HCEC 1CT (cell line): ENCODE measurements around the gene HSPA1B.
"Not testable (repeated sequence)": the region's sequence is repeated elsewhere in the genome, so short reads cannot be mapped to it uniquely, and the experiment has no call there.

Experiments used
- DNase-seq: peaks from one replicate; pipeline ENCODE4 v3.0.0-alpha.2; 2017

The HSPA1B gene

GRCh38 chr6:31827286-31828079 lies at the start of gene HSPA1B:
TSS of gene HSPA1B (plus strand) at chr6:31827738. CDS start at chr6:31827951, 213 bp downstream.
- peak; percentile 100 for DNase-seq

DNA sequence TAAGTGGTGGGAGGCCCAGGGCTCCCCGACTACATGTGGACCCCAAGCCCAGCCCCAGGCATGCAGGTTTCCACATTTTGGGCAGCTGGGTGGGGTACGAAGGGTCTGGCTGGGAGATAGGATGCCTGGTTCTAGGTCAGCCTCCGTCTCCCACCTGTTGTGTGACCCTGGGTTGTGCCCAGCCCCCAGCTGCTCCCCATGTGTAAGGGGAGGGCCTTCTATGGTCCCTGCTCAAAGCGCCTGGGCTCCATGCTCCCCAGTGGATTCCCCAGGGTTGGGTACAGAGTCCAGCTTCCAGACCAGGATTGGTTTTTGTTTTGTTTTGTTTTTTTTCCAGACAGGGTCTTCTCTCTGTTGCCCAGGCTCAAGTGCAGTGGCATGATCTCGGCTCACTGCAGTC lies 49.3 kb upstream of the HSPA1B start:
- no peak for DNase-seq

- no peak for DNase-seq
These were observed 48.3 kb upstream of the HSPA1B start for GRCh38 chr6:31778999-31779885.

- DNase-seq, result no peak
These were observed 47.6 kb upstream of the HSPA1B start for GRCh38 chr6:31779908-31780307.

- no peak for DNase-seq
These were observed 46.9 kb upstream of the HSPA1B start for GRCh38 chr6:31780507-31781243.

GRCh38 chr6:31781244-31782125 lies 46.1 kb upstream of the HSPA1B start:
- no peak for DNase-seq

GRCh38 chr6:31782126-31782855 lies 45.2 kb upstream of the HSPA1B start:
- no peak for DNase-seq

- no peak for DNase-seq
These were observed 43.2 kb upstream of the HSPA1B start for GRCh38 chr6:31784098-31784925.

GRCh38 chr6:31785475-31785874 lies 42.1 kb upstream of the HSPA1B start:
- no peak for DNase-seq

DNA sequence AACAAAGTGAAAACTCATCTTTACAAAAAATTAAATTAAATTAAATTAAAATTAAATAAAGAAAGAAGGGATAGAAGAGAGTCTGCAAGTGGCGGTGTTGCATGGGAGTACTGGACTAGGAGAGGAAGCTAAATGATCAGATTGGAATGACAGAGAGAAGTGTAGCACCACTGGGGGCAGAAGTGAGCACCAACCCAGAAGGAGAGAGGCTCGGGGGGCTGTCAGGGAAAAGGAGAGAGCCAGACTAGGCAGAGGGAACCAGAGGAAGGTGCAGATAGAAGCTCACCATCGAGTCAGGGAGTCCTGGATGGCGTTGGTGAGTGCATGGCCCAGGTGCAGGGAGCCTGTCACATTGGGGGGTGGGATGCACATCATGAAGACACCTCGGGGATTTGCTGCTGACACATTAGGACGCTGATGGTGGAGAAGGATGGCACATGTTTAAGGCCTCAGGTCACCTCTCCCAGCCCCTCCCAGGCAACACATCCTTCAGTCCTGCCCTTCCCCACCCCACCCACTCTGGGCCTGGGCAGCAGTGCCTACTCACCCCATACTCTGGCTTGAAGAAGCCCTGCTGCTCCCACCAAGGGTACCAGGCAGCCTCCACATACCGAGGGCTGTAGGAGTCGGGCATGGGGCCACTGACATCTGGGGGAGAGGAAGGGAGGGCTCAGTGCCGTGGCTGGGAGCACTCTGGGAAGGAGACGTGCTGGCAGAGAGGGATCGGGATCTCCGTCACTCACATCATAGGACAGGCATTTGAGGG lies 36.0 kb upstream of the HSPA1B start:
- DNase-seq, result peak; percentile 66

DNA sequence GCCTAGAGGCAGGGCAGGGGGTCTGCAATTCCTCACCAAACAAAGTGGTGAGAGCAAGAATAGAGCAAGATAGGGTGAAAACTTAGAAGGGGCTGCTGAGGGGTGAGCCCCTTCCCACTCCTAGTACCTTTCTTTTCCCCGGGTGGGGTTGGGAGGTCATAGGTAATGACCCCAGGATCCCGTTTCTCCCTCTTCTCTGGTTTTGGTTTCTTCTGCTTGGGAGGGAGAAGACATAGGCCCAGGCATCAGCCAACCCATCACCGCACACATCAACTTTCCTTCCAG lies 35.5 kb upstream of the HSPA1B start:
- DNase-seq, result no peak

GRCh38 chr6:31792761-31793171 lies 34.8 kb upstream of the HSPA1B start:
- DNase-seq, result peak; percentile 31

- not testable (repeated sequence) for DNase-seq
These were observed 33.7 kb upstream of the HSPA1B start for GRCh38 chr6:31793927-31794245.

- peak; percentile 37 for DNase-seq
These were observed 33.2 kb upstream of the HSPA1B start for GRCh38 chr6:31794294-31794865.

DNA sequence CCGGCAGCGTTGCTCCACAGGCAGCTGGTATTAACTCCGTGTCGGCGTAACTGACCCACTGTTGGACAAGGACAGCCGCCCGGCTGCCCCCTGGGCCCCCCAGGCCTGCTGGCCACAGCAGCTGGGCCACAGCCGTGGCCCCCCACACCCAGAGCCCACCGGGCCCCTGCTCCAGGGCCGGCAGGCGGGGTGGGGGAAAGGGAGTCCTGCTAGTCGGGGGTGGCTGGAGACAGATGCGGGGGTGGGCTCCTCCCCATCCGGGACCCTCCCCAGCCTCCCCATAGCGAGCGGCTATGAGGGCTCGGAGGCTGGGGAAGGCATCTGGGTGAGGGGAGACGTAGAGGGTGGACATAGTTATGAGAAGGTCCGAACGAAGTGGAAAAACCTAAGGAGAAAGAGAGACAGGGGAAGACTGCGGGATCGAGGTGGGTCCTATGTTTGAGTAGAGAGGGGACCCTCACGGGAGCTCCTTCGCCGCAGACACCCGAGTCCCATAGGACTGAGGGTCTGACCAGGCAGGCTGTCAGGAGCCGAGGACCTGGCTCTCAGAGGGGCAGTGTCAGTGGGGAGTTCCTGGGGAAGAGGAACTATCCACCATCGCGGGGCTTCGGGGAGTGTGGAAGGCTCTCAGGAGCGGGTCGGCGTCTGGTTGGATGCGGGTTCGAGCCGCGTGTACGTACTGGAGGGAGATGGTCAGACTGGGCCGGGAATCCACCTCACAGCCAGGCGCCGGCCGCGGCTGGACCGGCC lies 32.5 kb upstream of the HSPA1B start:
- DNase-seq, result no peak

DNA sequence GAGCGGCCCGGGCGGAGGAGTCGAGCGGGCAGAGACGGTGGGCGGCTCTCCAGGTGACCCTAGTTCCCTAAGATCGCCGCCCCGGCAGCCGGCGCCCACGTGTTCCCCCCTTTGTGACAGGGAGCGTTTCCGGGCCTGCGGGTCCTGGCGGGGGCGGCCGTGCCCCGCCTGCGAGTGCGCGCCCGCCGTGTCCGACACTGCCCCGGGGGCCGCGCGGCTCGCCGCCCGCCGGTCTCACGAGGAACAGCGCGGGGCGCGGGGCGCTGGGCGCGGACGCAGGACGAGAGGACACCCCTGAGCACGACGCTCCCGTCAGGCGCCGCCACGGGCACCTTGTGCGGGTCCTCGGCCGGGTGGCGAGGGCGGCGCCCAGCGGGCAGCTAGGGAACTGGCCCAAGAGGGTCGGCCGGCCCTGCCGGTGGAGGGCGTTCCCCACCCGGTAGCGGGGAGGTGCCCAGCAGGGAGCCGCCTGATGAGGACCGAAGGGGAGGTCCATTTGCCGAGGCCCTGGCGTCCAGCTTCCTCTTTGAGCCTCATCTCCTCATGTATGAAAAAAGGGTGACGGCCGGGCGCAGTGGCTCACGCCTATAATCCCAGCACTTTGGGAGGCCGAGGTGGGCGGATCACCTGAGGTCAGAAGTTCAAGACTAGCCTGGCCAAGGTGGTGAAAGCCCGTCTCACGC lies 31.8 kb upstream of the HSPA1B start, which contains the start of gene VARS1:
TSS of gene VARS1 (minus strand) at position 137 of the 683 bp plus-strand sequence. CDS start 535 bp downstream, outside the sequence.
- DNase-seq, result peak; percentile 91

DNA sequence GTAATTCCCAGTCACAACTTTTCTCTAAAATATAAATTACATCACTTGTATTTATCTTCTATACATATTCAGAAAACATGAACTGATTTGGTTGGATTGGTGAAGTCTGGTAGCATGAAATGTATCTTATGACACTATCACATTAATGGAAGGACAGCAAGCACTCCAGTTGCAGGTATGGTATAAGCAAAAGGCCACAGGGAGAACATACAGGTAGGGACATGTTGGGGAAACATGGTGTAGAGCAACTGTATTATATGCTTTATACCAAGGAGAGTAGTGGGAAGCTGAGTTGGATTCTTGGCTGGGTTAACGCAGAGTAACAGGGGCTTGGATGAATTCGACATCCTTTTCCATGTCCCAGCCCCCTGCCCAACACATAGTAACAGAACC lies 30.5 kb upstream of the HSPA1B start:
- DNase-seq, result no peak

GRCh38 chr6:31797588-31797987 lies 29.9 kb upstream of the HSPA1B start:
- no peak for DNase-seq
